B cell (primary cell): Measurements from ENCODE around the gene GALNT6.

Experiments used
- EZH2 ChIP-seq: IDR thresholded peaks from 2 replicates; pipeline ENCODE4 v1.6.1; 2012; ENCODE audit warnings: borderline replicate concordance, low read depth, mild to moderate bottlenecking, moderate library complexity, low read length; ENCODE audit not compliant: insufficient read depth, poor library complexity, severe bottlenecking
- TF ChIP-seq, protein P1 (sequence below): fragments of 200-600 bp; IDR thresholded peaks from one replicate; pipeline ENCODE4 v1.8.0; 2022; ENCODE audit warnings: antibody characterized with exemption, mild to moderate bottlenecking

GRCh38 chr12:51383269-51383905 is 7.8 kb downstream of the GALNT6 start:
- TF ChIP-seq EZH2: no peak
- TF ChIP-seq, protein P1, sequence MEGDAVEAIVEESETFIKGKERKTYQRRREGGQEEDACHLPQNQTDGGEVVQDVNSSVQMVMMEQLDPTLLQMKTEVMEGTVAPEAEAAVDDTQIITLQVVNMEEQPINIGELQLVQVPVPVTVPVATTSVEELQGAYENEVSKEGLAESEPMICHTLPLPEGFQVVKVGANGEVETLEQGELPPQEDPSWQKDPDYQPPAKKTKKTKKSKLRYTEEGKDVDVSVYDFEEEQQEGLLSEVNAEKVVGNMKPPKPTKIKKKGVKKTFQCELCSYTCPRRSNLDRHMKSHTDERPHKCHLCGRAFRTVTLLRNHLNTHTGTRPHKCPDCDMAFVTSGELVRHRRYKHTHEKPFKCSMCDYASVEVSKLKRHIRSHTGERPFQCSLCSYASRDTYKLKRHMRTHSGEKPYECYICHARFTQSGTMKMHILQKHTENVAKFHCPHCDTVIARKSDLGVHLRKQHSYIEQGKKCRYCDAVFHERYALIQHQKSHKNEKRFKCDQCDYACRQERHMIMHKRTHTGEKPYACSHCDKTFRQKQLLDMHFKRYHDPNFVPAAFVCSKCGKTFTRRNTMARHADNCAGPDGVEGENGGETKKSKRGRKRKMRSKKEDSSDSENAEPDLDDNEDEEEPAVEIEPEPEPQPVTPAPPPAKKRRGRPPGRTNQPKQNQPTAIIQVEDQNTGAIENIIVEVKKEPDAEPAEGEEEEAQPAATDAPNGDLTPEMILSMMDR: no peak
